NCI-H1694 (cell line): ENCODE measurements around the gene OR6C2.
"Not testable (repeated sequence)": the region's sequence is repeated elsewhere in the genome, so short reads cannot be mapped to it uniquely, and the experiment has no call there.

ENCODE experiments used
- DNase-seq: peaks from one replicate; lab custom pipeline; 2025; lab: John Stamatoyannopoulos, UW

Gene OR6C2

DNA sequence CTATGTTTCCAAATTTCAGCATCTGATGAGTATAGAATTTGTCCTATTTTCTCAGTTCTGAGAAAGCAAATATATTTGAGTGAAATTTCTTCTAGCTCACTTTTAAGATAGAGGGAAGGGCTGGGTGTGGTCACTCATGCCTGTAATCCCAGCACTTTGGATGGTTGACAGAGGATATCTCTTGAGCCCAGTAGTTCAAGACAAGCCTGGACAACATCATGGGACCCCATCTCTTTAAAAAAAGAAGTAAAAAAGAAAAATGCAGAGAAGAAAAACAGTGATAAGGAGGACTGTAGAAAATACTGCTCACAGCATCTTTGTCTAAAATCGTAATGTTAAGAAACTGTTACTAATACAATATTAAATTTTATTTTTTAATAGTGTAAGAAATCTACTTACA is 28.4 kb downstream of the OR6C2 start:
- no peak for DNase-seq

DNA sequence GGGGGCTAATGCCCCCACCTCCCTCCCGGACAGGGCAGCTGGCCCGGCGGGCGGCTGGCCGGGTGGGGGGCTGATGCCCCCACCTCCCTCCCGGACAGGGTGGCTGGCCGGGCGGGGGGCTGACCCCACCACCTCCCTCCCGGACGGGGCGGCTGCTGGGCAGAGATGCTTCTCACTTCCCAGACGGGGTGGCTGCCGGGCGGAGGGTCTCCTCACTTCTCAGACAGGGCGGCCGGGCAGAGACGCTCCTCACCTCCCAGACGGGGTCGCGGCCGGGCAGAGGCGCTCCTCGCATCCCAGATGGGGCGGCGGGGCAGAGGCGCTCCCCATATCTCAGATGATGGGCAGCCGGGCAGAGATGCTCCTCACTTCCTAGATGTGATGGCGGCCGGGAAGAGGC is 35.3 kb downstream of the OR6C2 start:
- DNase-seq, result not testable (repeated sequence)

DNA sequence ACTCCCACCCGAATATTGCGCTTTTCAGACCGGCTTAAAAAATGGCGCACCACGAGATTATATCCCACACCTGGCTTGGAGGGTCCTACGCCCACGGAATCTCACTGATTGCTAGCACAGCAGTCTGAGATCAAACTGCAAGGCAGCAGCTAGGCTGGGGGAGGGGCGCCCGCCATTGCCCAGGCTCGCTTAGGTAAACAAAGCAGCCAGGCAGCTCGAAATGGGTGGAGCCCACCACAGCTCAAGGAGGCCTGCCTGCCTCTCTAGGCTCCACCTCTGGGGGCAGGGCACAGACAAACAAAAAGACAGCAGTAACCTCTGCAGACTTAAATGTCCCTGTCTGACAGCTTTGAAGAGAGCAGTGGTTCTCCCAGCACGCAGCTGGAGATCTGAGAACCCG is 40.4 kb downstream of the OR6C2 start:
- DNase-seq, result not testable (repeated sequence)

DNA sequence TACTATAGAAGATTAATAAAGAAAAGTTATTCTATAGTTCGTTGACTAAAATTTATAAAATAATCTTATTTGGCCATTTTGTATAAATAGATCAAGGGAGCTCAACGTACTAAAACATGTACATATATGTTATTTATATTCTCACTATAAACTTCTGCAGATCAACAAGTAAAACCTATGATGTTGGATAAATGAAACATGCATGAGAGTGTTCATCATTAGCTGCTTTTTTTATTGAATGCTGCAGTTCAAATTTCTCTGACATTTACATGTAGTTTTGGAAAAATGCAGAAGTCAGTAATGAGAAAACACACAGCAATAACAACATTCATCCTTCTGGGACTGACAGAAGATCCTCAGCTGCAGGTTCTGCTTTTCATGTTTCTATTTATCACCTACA is 48.2 kb downstream of the OR6C2 start, which contains the start of gene OR6C68:
OR6C68 (plus strand) TSS at position 301 of the 400 bp plus-strand sequence; CDS start at position 301, 0 bp downstream.
- DNase-seq, result no peak

DNA sequence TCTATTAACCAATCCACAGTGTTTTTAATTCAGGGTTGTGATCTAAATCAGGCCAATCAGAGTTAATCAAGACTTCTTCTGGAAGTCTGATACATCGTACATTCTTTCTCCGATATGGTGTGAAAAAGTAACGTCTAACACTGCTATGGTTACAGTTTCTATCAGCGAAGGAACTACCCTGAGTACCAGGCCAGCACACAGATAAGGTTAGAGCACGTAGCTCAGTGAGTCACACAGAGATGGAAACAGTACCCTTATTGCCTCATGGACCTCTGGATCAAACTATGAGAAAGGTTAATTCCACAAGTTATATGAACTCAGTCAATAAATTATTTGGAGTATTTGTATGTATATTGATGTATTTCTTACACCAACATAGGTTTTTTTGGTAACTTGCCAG is 51.6 kb downstream of the OR6C2 start:
- no peak for DNase-seq

DNA sequence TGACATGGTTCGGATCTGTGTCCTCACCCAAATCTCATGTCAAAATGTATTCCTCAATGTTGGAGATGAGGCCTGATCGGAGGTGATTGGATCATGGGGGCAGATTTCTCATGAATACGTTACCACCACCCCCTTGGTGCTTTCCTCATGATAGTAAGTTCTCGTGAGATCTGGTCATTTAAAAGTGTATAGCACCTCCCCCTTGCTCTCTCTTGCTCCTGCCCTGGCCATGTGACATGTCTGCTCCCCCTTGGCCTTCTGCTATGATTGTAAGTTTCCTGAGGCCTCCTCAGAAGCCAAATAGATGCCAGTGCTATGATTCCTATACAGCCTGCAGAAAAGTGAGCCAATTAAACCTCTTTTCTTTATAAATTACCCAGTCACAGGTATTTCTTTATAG is 55.4 kb downstream of the OR6C2 start:
- DNase-seq, result no peak

- no peak for DNase-seq
Observed at GRCh38 chr12:55499810-55500252, 56.0 kb downstream of the OR6C2 start.

DNA sequence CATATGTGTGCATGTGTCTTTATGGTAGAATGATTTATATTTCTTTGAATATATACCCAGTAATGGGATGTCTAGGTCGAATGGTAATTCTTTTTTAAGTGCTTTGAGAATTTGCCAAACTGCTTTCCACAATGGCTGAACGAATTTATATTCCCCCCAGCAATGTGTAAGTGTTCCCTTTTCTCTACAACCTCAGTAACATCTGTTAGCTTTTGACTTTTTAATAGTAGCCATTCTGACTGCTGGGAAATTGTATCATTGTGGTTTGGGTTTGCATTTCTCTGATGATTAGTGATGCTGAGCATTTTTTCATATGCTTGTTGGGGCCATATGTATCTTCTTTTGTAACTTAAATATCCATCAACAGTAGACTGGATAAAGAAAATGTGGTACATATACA is 57.7 kb downstream of the OR6C2 start:
- no peak for DNase-seq
